SK-MEL-5 (cell line): Measurements from ENCODE around the gene ZNG1C. TPM values are rescaled to one million over a fixed set of nuclear protein-coding genes. Genes with fewer than 3 reads are reported as not detected.
"Not testable (repeated sequence)": the region's sequence is repeated elsewhere in the genome, so short reads cannot be mapped to it uniquely, and the experiment has no call there.

Source experiments
- DNase-seq: peaks from one replicate; pipeline ENCODE4 v3.0.0-alpha.2; 2016; ENCODE audit warnings: low read depth, low spot score
- in situ Hi-C: cut with HindIII; loops from 2 replicates; pipeline ENCODE4 v1.10.0; 2016; ENCODE audit warnings: low sequenced_read_pairs, high pct_unique_total_duplicates, low pct_unique_long_range_greater_than_20kb
- total RNA-seq: library from RNA; depleted of rRNA; stranded (reverse); fragments of >200 nt; shearing (Covaris generic); gene quantifications from 2 replicates; pipeline ENCODE4 v1.2.3, GENCODE V29; 2014; rRNA removed

ZNG1C gene
- total RNA-seq, 1 experiment from 2014 or later, result 48.2 TPM

DNA sequence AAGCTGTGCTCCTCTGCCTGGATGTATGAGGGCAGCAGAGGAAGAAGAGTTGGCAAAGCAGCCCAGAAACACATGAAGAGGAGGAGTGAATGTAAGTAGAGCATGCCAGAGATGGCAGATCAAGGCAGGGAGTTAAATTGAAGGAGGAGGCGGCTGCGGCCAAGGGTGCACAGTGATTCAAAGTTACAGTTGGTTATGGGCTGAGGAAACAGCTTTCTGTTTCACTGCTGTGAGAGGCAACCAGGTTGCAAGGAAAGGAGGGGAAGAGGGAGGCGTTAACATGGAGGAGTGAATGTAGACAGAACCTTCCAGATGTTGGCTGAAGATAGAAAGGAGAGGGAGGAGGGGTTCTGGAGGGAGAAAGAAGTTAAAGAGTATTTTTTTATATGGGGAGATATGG lies 94.2 kb downstream of the ZNG1C start:
- in situ Hi-C loops, DNase-seq: not testable (repeated sequence)

DNA sequence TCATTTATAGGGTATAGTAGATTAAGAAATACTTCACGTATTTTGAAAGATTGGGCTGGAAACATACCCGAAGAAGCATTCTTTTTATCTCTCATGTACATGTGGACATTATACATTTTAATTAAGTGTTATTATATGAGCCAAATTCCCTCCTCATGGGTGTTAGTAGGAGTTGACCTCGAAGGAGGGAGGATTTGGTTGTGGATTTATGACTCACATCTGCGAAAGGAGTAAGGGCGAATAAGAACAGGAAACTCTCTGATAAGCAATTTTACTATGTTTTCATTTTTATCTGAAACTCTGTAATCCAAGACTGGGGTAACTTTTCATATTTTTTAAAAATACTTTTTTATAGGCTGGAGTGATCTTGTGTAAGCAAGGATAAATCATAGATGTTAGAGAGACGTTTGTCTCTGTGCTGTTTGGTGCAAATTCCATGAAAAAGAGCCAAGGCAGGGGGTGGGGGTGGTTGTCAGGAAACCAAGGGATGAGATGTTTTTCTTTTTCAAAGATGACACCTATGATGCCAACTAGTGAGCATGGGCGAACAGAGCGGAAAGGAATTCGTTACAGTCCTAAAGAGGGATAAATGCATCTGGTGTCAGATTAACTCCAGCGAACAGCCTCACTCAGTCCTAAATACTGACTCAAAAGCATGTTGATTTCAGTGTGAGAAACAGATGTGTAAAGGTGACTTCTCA lies 95.0 kb downstream of the ZNG1C start:
- in situ Hi-C loops, DNase-seq: not testable (repeated sequence)

DNA sequence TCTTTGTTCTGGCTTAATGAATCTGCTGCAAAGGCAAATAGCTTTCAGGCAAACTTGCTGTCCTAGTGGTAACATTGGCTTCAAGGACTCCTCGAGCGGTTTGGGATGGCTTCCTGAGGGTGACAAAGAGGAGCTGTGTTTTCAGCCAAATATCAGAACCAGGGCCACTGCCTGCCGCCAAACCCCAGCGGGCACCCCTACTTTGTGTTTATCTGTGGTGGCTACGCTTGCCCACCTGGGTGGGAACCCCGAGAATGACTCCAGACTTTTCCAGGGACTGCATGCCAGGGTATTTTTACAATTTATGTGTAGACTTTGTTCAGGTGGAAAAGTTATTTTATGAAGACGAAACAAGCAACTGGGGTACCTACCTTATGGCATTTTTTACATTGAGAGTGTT lies 96.2 kb downstream of the ZNG1C start:
- DNase-seq, in situ Hi-C loops: not testable (repeated sequence)

- DNase-seq, in situ Hi-C loops: not testable (repeated sequence)
Measured at GRCh38 chr9:68342265-68343025, 100.7 kb downstream of the ZNG1C start.

DNA sequence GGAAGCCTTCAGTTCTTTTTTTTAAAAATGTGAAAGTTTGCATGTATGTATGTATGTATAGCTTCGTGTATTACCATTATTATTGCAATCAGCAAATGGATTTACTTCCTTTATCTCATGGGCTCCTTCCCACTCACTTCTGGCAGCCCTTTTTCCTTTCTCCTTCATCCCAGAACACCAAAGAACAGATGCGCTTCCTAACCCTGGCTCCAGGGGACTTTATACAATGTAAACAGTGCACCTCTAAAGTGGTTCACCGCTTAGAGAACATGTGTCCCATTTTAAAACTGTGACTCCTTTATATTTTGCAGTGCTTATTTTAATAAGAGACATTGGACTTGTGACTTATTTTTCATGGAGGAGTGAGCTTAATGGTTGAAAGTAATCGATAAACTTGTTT lies 101.5 kb downstream of the ZNG1C start:
- in situ Hi-C loops, DNase-seq: not testable (repeated sequence)

DNA sequence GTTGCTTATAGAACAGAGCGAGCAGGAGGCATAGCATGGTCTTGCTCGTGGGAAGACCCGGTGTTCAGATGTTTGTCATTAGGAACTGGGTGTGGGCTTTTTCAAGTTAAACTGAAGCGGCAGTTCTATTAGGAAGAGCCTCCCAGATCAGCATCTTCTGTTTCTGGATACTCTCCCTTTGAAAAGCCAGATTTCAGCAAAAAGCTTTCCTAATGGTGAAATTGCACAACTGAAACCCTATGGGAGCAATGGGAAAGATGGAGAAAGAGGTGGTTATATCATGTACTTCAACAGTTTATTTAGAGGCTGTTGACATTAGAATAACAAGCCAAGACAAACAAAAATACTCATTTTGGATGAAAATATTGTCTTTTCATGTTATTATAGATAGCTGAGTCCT lies 102.2 kb downstream of the ZNG1C start:
- DNase-seq, in situ Hi-C loops: not testable (repeated sequence)

Other genes with a start within 250 kb of the ZNG1C start
- gene FOXD4L3, start 60.9 kb downstream of the ZNG1C start, total RNA-seq, result not detected in 2 replicates
- gene PGM5, start 114.6 kb downstream of the ZNG1C start, total RNA-seq, result 4.9 and 5.7 TPM in 2 replicates